Measurements from ENCODE around the gene RP9.
A peak's percentile ranks its signal among the peaks of the same experiment; 100 is the strongest.

Gene RP9

DNA sequence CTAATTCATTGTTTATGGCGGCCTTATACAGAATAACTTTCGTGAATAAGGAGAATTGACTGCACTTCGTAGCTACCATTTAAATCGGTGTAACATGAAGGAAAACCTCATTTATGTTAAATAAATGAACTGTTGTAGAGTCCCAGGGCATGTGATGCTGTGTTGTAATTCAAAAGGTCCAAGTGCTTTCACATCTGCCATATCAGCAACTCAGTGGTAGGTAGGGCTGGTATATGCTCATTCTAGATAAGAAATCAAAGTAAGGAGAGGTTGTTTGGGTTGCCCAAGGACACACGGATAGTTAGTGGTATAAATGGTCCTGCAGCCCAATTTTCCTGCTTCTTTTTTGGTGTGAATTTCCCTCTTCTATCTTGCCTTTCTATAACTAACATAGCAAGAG lies 36.0 kb upstream of the RP9 start:
- DNase-seq (ENCODE audit: low read depth): no peak
- no peak overlapping the region for H3K4me3 ChIP-seq (ENCODE audit: low read depth, low read length)
- in situ Hi-C loops (cut with HindIII; ENCODE audit: low sequenced_read_pairs): no loop called here
- TF ChIP-seq, protein P1, sequence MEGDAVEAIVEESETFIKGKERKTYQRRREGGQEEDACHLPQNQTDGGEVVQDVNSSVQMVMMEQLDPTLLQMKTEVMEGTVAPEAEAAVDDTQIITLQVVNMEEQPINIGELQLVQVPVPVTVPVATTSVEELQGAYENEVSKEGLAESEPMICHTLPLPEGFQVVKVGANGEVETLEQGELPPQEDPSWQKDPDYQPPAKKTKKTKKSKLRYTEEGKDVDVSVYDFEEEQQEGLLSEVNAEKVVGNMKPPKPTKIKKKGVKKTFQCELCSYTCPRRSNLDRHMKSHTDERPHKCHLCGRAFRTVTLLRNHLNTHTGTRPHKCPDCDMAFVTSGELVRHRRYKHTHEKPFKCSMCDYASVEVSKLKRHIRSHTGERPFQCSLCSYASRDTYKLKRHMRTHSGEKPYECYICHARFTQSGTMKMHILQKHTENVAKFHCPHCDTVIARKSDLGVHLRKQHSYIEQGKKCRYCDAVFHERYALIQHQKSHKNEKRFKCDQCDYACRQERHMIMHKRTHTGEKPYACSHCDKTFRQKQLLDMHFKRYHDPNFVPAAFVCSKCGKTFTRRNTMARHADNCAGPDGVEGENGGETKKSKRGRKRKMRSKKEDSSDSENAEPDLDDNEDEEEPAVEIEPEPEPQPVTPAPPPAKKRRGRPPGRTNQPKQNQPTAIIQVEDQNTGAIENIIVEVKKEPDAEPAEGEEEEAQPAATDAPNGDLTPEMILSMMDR (IDR thresholded peaks at IDR 0.05; ENCODE audit: low read depth, low read length, missing control alignments): no peak

DNA sequence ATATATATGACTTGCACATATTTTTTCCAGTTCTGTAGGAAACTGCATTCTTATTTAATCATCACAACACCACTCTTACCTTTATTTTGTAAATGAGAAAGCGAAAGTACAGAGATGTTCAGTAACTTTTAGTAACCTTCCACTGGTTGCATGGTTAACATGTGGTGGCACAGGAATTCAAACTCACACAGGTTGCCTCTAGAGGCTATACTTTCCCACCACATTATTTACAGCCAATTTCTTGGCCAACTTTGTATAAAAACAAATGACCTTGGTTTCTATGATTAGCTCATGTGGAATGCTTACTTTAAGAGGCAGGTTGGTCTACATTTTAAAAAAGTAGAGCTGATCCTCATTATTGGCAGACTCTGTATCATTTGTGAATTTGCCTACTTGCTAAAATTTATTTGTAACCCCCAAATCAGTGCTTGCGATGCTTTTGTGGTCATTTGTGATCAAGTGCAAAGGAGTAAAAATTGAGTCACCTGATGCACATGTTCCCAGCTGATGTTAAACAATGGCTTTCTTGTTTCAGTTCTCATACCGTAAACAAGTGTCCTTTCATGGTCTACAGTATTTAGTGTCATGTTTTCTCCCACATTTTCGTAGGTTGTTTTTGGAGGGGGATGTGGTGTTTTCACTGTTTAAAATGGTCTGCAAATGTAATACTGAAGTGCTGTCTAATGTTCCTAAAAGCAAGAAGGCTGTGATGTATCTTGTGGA lies 35.0 kb upstream of the RP9 start:
- in situ Hi-C loops (cut with HindIII; ENCODE audit: low sequenced_read_pairs): no loop called here
- TF ChIP-seq, protein P1 (IDR thresholded peaks at IDR 0.05; ENCODE audit: low read depth, low read length, missing control alignments): no peak

DNA sequence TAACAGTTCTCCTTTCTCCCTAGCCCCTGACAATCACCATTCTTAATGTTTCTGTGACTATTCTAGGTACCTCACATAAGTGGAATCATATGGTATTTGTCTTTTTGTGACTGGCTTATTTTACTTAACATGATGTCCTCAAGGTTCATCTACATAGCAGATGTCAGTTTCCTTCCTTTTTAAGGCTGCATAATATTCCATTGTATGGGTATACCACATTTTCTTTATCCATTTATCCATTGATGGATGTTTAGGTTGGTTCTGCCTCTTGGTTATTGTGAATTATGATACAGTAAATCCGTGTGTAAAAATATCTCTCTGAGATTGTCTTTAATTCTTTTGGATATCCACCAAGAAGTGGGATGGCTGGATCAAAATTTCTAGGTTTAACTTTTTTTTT lies 33.4 kb upstream of the RP9 start:
- in situ Hi-C loops (cut with HindIII; ENCODE audit: low sequenced_read_pairs): no loop called here
- TF ChIP-seq, protein P1 (IDR thresholded peaks at IDR 0.05; ENCODE audit: low read depth, low read length, missing control alignments): no peak
- no peak overlapping the region for H3K4me3 ChIP-seq (ENCODE audit: low read depth, low read length)
- DNase-seq (ENCODE audit: low read depth): no peak

More for the DNA sequence above, 35.0 kb upstream of the RP9 start:
- peak; percentile 80 for DNase-seq (ENCODE audit: low read depth)
- no peak overlapping the region for H3K4me3 ChIP-seq (ENCODE audit: low read depth, low read length)

DNA sequence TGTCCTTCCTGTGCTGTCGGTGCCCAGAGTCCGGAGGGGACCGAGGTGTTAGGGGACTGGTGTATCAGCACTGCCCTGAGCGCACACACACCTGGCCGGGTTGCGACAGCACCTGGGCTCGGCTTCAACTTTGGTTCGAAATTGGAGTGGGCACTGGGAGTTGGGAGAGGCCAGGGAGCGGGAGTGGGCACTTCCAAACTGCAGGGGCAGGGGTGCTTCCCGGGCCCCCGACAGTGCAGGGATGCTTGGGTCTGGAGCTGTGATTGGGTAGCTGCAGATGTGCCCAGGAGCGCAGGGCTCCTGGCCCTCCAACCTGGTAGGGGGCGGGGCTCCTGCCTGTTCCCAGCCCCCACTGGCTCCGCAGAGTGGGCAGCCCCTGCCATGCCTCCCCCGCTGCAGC lies 27.9 kb upstream of the RP9 start:
- in situ Hi-C loops (cut with HindIII; ENCODE audit: low sequenced_read_pairs): no loop called here

DNA sequence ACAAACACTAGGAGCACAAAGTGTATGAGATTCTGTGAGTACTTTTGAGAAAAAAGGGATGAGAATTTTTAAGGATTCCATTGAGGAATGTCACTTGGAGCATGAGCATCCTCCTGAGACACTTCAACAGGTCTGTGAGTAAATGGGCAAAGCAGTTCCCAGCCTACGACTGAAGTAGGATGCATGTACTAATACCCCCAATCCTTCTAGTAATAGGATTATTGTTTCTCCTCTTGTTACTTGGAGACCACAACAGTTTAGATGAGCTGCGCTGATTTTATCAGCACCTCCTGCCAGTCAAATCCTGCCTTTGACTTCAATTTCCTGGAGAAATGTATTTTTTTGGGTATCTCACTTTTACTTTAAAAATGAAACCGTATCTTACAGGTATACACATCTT lies 21.0 kb upstream of the RP9 start:
- in situ Hi-C loops (cut with HindIII; ENCODE audit: low sequenced_read_pairs): no loop called here
- no peak for DNase-seq (ENCODE audit: low read depth)
- TF ChIP-seq, protein P1 (IDR thresholded peaks at IDR 0.05; ENCODE audit: low read depth, low read length, missing control alignments): no peak
- H3K4me3 ChIP-seq (ENCODE audit: low read depth, low read length): peak overlapping the region; percentile 78

More for the DNA sequence above, 27.9 kb upstream of the RP9 start:
- H3K4me3 ChIP-seq (ENCODE audit: low read depth, low read length): no peak overlapping the region
- TF ChIP-seq, protein P1 (IDR thresholded peaks at IDR 0.05; ENCODE audit: low read depth, low read length, missing control alignments): no peak
- no peak for DNase-seq (ENCODE audit: low read depth)

DNA sequence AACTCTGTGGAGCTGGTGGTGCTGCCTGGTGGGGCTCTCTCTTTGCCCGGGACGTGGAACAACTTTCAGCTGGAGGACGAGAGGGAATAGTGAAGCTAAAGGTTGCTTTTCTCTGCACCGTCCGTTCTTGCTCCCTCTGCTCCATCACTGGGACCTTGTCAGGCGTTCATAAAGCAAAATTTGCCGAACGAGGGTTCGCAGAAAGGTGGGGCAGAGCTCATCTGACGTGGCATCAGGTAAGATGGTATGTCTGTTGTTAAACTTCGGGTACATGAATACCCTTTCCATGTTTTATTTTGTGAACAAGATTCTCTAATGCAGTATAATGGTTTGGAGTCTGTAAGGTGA lies 20.6 kb upstream of the RP9 start:
- DNase-seq (ENCODE audit: low read depth): no peak
- peak overlapping the region; percentile 78 for H3K4me3 ChIP-seq (ENCODE audit: low read depth, low read length)
- in situ Hi-C loops (cut with HindIII; ENCODE audit: low sequenced_read_pairs): no loop called here
- TF ChIP-seq, protein P1 (IDR thresholded peaks at IDR 0.05; ENCODE audit: low read depth, low read length, missing control alignments): no peak
